Measurements from ENCODE around the gene VPS13D.

DNA sequence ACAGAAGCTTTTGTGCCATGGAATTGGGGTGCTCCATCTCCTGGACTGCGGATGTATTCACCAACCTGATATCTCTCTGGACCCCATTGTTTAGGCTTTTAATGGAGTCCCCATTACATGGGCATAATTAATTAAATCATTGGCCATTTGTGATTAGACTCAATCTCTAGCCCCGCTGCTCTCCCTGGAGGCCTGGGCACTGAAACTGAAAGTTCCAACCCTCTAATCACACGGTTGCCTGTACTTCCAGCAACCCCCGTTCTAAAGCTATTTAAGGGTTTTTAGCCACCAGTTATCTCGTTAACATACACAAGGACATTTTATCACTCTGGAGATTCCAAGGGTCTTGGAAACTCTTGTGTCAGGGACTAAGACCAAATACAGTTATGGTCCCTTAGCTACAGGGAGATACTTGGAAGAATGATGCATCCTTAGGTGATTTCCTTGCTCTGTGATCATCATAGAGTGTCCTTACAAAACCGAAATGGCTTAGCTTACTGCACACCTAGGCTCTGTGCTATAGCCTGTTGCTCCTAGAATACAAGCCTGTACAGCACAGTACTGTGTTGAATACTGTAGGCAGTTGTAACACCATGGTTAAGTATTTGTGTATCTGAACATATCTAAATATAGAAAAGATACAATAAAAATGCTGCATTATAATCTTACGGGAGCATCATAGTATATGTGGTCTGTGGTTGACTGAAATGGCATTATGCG lies 71.8 kb downstream of the VPS13D start:
- TF ChIP-seq EZH2phosphoT487 (IDR thresholded peaks at IDR 0.05; ENCODE audit: borderline replicate concordance, low read length) = no peak
- TF ChIP-seq, protein P1, sequence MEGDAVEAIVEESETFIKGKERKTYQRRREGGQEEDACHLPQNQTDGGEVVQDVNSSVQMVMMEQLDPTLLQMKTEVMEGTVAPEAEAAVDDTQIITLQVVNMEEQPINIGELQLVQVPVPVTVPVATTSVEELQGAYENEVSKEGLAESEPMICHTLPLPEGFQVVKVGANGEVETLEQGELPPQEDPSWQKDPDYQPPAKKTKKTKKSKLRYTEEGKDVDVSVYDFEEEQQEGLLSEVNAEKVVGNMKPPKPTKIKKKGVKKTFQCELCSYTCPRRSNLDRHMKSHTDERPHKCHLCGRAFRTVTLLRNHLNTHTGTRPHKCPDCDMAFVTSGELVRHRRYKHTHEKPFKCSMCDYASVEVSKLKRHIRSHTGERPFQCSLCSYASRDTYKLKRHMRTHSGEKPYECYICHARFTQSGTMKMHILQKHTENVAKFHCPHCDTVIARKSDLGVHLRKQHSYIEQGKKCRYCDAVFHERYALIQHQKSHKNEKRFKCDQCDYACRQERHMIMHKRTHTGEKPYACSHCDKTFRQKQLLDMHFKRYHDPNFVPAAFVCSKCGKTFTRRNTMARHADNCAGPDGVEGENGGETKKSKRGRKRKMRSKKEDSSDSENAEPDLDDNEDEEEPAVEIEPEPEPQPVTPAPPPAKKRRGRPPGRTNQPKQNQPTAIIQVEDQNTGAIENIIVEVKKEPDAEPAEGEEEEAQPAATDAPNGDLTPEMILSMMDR (conservative IDR thresholded peaks at IDR 0.05; ENCODE audit: low read depth, low read length) = no peak
- TF ChIP-seq EZH2 (IDR thresholded peaks at IDR 0.05; ENCODE audit: low read length, unreplicated experiment) = no peak

Measured in PC-3 (cell line).